Measurements from ENCODE around the gene ACTR8. TPM values are rescaled to one million over a fixed set of nuclear protein-coding genes. Genes with fewer than 3 reads are reported as not detected.

The ACTR8 gene
- total and polyA plus RNA-seq, 2 of the 4 experiments (the other 2 are of a cell fraction): 20.3 to 31.4 TPM

DNA sequence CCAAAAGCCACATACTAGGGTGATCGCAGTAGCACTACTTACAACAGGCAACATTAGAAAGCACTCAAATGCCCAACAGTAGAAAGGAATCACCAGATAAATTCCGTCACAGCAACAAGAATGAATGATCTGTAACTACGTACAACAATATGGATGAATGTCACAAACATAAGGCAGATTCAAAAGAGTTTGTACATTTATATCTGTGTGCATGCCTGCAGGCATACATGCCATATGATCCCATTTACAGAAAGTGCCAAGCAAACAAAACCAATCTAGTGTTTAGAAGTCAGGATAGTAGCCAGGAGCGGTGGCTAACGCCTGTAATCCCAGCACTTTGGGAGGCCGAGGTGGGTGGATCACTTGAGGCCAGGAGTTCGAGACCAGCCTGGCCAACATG, 32.0 kb downstream of the ACTR8 start:
- Histone ChIP-seq H3K4me3 (ENCODE audit: insufficient read depth, low read depth, low read length) (no peak overlapping the region), H2AFZ (replicated peaks; ENCODE audit: low read length, poor library complexity) (no peak overlapping the region), H3K4me2 (ENCODE audit: low read depth, low read length) (no peak overlapping the region), H2BK120ac (ENCODE audit: low read depth, low read length) (no peak overlapping the region), H2BK15ac (ENCODE audit: low read depth, low read length) (no peak overlapping the region), H3K27me3 (ENCODE audit: control insufficient read depth, insufficient read depth, low read length) (peaks cover 37% of the 10 kb centered on the region), H3K4me1 (ENCODE audit: control insufficient read depth, insufficient read depth, low read length) (no peaks in the 10 kb centered on the region; the same call in 1 of the 2 replicates), H3K9ac (ENCODE audit: low read depth, low read length) (no peak overlapping the region), H4K8ac (ENCODE audit: low read depth in 2 of 2, low read length in 2 of 2) (no peak overlapping the region), H3K4ac (ENCODE audit: low read depth, low read length) (no peak overlapping the region), H3K23ac (ENCODE audit: low read depth, low read length) (no peak overlapping the region), H3K9me3 (ENCODE audit: control insufficient read depth, insufficient read depth, low read length) (peaks cover 3% of the 10 kb centered on the region; the same call in 1 of the 2 replicates), H3K14ac (replicated peaks; ENCODE audit: low read depth, low read length) (no peak overlapping the region), H3K18ac (ENCODE audit: low read depth, low read length) (no peak overlapping the region), H2AK5ac (ENCODE audit: low read depth, low read length) (no peak overlapping the region), H2AK9ac (replicated peaks; ENCODE audit: low read depth, low read length, poor library complexity) (no peak overlapping the region), H3K79me1 (ENCODE audit: low read depth in 1 of 2, low read length in 2 of 2) (no peaks in the 10 kb centered on the region), H4K91ac (ENCODE audit: insufficient read depth, low read depth, low read length) (no peak overlapping the region), H2BK5ac (ENCODE audit: low read depth, low read length, poor library complexity, severe bottlenecking) (no peak overlapping the region), H3K9me1 (ENCODE audit: insufficient read depth, low read length) (no peaks in the 10 kb centered on the region), H3K36me3 (ENCODE audit: control insufficient read depth, insufficient read depth, low read length) (no peaks in the 10 kb centered on the region), H2BK20ac (ENCODE audit: low read depth, low read length) (no peak overlapping the region), H3K27ac (ENCODE audit: insufficient read depth, low read length) (no peak overlapping the region), H4K20me1 (ENCODE audit: insufficient read depth, low read length) (no peaks in the 10 kb centered on the region), H4K5ac (ENCODE audit: low read depth, low read length) (no peak overlapping the region), H3K56ac (ENCODE audit: extremely low read depth, insufficient read depth, low read length) (no peak overlapping the region)
- ChIA-PET CTCF (no interaction called here), POLR2A (ENCODE audit: unreplicated experiment) (no interaction called here)
- no peak for DNase-seq
- no TSS peak for BruUV-seq (replicated peaks)
- dilution Hi-C loops (cut with HindIII; ENCODE audit: low sequenced_read_pairs, unreplicated experiment): no loop called here
- no peak for TF ChIP-seq MXI1 (IDR thresholded peaks at IDR 0.05; ENCODE audit: borderline replicate concordance, low read depth, low read length)
- no peak for TF ChIP-seq NFE2L2 (IDR thresholded peaks at IDR 0.05; ENCODE audit: low read depth, low read length)
- TF ChIP-seq RCOR1 (IDR thresholded peaks at IDR 0.05; ENCODE audit: insufficient replicate concordance, low read length): no peak
- no peak for TF ChIP-seq SMC3 (IDR thresholded peaks at IDR 0.05; ENCODE audit: low read depth, low read length)
- no peak for TF ChIP-seq RFX5 (IDR thresholded peaks at IDR 0.05; ENCODE audit: low read depth, low read length)
- TF ChIP-seq RAD21 (IDR thresholded peaks at IDR 0.05; ENCODE audit: low read length): no peak
- TF ChIP-seq, protein P1, sequence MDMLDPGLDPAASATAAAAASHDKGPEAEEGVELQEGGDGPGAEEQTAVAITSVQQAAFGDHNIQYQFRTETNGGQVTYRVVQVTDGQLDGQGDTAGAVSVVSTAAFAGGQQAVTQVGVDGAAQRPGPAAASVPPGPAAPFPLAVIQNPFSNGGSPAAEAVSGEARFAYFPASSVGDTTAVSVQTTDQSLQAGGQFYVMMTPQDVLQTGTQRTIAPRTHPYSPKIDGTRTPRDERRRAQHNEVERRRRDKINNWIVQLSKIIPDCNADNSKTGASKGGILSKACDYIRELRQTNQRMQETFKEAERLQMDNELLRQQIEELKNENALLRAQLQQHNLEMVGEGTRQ (IDR thresholded peaks at IDR 0.05; ENCODE audit: low read depth, low read length): no peak
- TF ChIP-seq, protein P2, sequence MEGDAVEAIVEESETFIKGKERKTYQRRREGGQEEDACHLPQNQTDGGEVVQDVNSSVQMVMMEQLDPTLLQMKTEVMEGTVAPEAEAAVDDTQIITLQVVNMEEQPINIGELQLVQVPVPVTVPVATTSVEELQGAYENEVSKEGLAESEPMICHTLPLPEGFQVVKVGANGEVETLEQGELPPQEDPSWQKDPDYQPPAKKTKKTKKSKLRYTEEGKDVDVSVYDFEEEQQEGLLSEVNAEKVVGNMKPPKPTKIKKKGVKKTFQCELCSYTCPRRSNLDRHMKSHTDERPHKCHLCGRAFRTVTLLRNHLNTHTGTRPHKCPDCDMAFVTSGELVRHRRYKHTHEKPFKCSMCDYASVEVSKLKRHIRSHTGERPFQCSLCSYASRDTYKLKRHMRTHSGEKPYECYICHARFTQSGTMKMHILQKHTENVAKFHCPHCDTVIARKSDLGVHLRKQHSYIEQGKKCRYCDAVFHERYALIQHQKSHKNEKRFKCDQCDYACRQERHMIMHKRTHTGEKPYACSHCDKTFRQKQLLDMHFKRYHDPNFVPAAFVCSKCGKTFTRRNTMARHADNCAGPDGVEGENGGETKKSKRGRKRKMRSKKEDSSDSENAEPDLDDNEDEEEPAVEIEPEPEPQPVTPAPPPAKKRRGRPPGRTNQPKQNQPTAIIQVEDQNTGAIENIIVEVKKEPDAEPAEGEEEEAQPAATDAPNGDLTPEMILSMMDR (conservative IDR thresholded peaks at IDR 0.05; ENCODE audit: low read depth, low read length): no peak
- TF ChIP-seq FOS (IDR thresholded peaks at IDR 0.05; ENCODE audit: low read depth, low read length): no peak
- TF ChIP-seq CHD1 (IDR thresholded peaks at IDR 0.05; ENCODE audit: low read depth, low read length): no peak
- TF ChIP-seq, protein P3, sequence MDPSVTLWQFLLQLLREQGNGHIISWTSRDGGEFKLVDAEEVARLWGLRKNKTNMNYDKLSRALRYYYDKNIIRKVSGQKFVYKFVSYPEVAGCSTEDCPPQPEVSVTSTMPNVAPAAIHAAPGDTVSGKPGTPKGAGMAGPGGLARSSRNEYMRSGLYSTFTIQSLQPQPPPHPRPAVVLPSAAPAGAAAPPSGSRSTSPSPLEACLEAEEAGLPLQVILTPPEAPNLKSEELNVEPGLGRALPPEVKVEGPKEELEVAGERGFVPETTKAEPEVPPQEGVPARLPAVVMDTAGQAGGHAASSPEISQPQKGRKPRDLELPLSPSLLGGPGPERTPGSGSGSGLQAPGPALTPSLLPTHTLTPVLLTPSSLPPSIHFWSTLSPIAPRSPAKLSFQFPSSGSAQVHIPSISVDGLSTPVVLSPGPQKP (IDR thresholded peaks at IDR 0.05; ENCODE audit: borderline replicate concordance, low read depth, low read length): no peak
- no peak for TF ChIP-seq POLR2A (IDR thresholded peaks at IDR 0.05; ENCODE audit: low read depth, low read length)
- in situ Hi-C loops (cut with MboI; ENCODE audit: low sequenced_read_pairs): no loop called here
- no CpG with 5 or more reads among the region's 7 CpGs for WGBS, 2 experiments (ENCODE audit: extremely low coverage in 2 of 2, insufficient read length in 1 of 2)
- ATAC-seq (ENCODE audit: low read depth): no peak
- intact Hi-C loops (cut with micrococcal nuclease): no loop called here
